Liver (tissue), 9 donors: ENCODE measurements around the gene LYVE1. TPM values are rescaled to one million over a fixed set of nuclear protein-coding genes. Genes with fewer than 3 reads are reported as not detected.
A peak's percentile ranks its signal among the peaks of the same experiment; 100 is the strongest.

Experiments used
- DNase-seq: peaks from one replicate; pipeline ENCODE4 v3.0.0-alpha.2; 2017; ENCODE audit warnings: low spot score
- H3K27ac ChIP-seq, 2 donors: one replicate each; pipeline ENCODE4 v1.7.0; 2013; ENCODE audit warnings: inconsistent platforms in 2 of 2, low read length in 2 of 2, control low read depth in 1 of 2, low read depth in 1 of 2, mild to moderate bottlenecking in 1 of 2
- H3K27me3 ChIP-seq, 4 donors: one replicate each; pipeline versions ENCODE4 v1.6.1 to v1.7.0; 2013; ENCODE audit warnings: low read length in 3 of 4, inconsistent platforms in 1 of 4, mild to moderate bottlenecking in 1 of 4, moderate library complexity in 1 of 4; ENCODE audit not compliant: control insufficient read depth in 4 of 4, insufficient read depth in 4 of 4
- H3K36me3 ChIP-seq, 4 donors: one replicate each; pipeline versions ENCODE4 v1.6.1 to v1.7.0; 2013; ENCODE audit warnings: low read length in 3 of 4, mild to moderate bottlenecking in 3 of 4, low read depth in 1 of 4, moderate library complexity in 1 of 4; ENCODE audit not compliant: control insufficient read depth in 4 of 4, insufficient read depth in 3 of 4
- H3K4me1 ChIP-seq, 4 donors: one replicate each; pipeline versions ENCODE4 v1.6.1 to v1.7.0; 2013; ENCODE audit warnings: low read length in 3 of 4, mild to moderate bottlenecking in 3 of 4, moderate library complexity in 1 of 4; ENCODE audit not compliant: control insufficient read depth in 4 of 4, insufficient read depth in 4 of 4
- H3K4me3 ChIP-seq, 3 donors: one replicate each; pipeline versions ENCODE4 v1.6.1 to v1.7.0; 2013; ENCODE audit warnings: low read length in 3 of 3, control low read depth in 1 of 3, low read depth in 1 of 3, mild to moderate bottlenecking in 1 of 3
- H3K9ac ChIP-seq, 2 donors: one replicate each; pipeline ENCODE4 v1.7.0; 2013; ENCODE audit warnings: low read length in 2 of 2, mild to moderate bottlenecking in 2 of 2, moderate library complexity in 2 of 2, control low read depth in 1 of 2, low read depth in 1 of 2
- H3K9me3 ChIP-seq, 4 donors: one replicate each; pipeline versions ENCODE4 v1.6.1 to v1.7.0; 2013; ENCODE audit warnings: low read length in 3 of 4; ENCODE audit not compliant: control insufficient read depth in 4 of 4
- ATF3 ChIP-seq: IDR thresholded peaks from 2 replicates; pipeline ENCODE4 v1.6.1; 2016; ENCODE audit warnings: antibody characterized with exemption
- CTCF ChIP-seq: fragments of 150-350 bp; IDR thresholded peaks from 2 replicates; pipeline ENCODE4 v1.5.1; 2017; ENCODE audit warnings: improper control_type of control experiment, low read depth, low read length; ENCODE audit not compliant: missing input control
- FOXA1 ChIP-seq: IDR thresholded peaks from 2 replicates; pipeline ENCODE4 v1.6.1; 2016; ENCODE audit warnings: antibody characterized with exemption
- FOXA2 ChIP-seq: IDR thresholded peaks from 2 replicates; pipeline ENCODE4 v1.6.1; 2016; ENCODE audit warnings: antibody characterized with exemption
- GABPA ChIP-seq, 2 donors: IDR thresholded peaks in 1 of 2; conservative IDR thresholded peaks in 1 of 2; 2 replicates each; pipeline ENCODE4 v1.6.1; 2016; ENCODE audit warnings: antibody characterized with exemption in 2 of 2, mild to moderate bottlenecking in 1 of 2, moderate library complexity in 1 of 2
- HNF4A ChIP-seq, 2 donors: conservative IDR thresholded peaks; 2 replicates each; pipeline ENCODE4 v1.6.1; 2016; ENCODE audit warnings: antibody characterized with exemption in 2 of 2, mild to moderate bottlenecking in 2 of 2
- HNF4G ChIP-seq: IDR thresholded peaks from 2 replicates; pipeline ENCODE4 v1.6.1; 2016; ENCODE audit warnings: antibody characterized with exemption
- JUND ChIP-seq, 2 donors: IDR thresholded peaks; 2 replicates each; pipeline ENCODE4 v1.6.1; 2016; ENCODE audit warnings: antibody characterized with exemption in 2 of 2
- MAX ChIP-seq: IDR thresholded peaks from 2 replicates; pipeline ENCODE4 v1.6.1; 2016; ENCODE audit warnings: antibody characterized with exemption
- NR2F2 ChIP-seq: IDR thresholded peaks from 2 replicates; pipeline ENCODE4 v1.6.1; 2016; ENCODE audit warnings: antibody characterized with exemption
- RAD21 ChIP-seq, 2 donors: IDR thresholded peaks; 2 replicates each; pipeline ENCODE4 v1.6.1; 2016; ENCODE audit warnings: antibody characterized with exemption in 2 of 2, mild to moderate bottlenecking in 2 of 2
- REST ChIP-seq: IDR thresholded peaks from 2 replicates; pipeline ENCODE4 v1.6.1; 2016; ENCODE audit warnings: antibody characterized with exemption, mild to moderate bottlenecking
- RXRA ChIP-seq, 2 donors: IDR thresholded peaks; 2 replicates each; pipeline ENCODE4 v1.6.1; 2017 to 2018; ENCODE audit warnings: antibody characterized with exemption in 2 of 2, mild to moderate bottlenecking in 1 of 2
- SP1 ChIP-seq: IDR thresholded peaks from 2 replicates; pipeline ENCODE4 v1.6.1; 2018; ENCODE audit warnings: antibody characterized with exemption, mild to moderate bottlenecking
- TAF1 ChIP-seq: conservative IDR thresholded peaks from 2 replicates; pipeline ENCODE4 v1.6.1; 2016; ENCODE audit warnings: antibody characterized with exemption, mild to moderate bottlenecking
- YY1 ChIP-seq: IDR thresholded peaks from 2 replicates; pipeline ENCODE4 v1.6.1; 2016; ENCODE audit warnings: antibody characterized with exemption, mild to moderate bottlenecking
- WGBS: extraction: QIAGEN DNeasy Blood & Tissue Kit; methylation state at CpG from one replicate; pipeline ENCODE4 v1.1.7; 2013; 5-methylcytosine and 5-hydroxymethylcytosine counted together
- polyA plus RNA-seq, 2 donors: library from polyadenylated mRNA; stranded (reverse) in 1 of 2; unstranded in 1 of 2; fragments of 200-250 nt in 1 of 2; fragments of >200 nt in 1 of 2; fragmentation: Nextera tagmentation in 1 of 2; extraction: Ambion mirVana in 1 of 2; gene quantifications; one replicate each; pipeline versions ENCODE4 v1.2.1 to v1.2.3, GENCODE V29; 2013 to 2015
- total RNA-seq, 2 donors: library from RNA; depleted of rRNA; stranded (reverse); fragments of >200 nt; gene quantifications; one replicate each; pipeline ENCODE4 v1.2.3, GENCODE V29; 2014
- donor health status: healthy.
- donor health status: healthy.
- donor health status: healthy.
- donor health status: healthy.
- donor health status: healthy.

LYVE1 gene
- total and polyA plus RNA-seq, 4 donors: 11.3 to 46.7 (median 28.3) TPM

- no peak overlapping the region for H3K9ac ChIP-seq
These were observed 33.4 kb upstream of the LYVE1 start for GRCh38 chr11:10601837-10602236.

GRCh38 chr11:10600570-10601248, 32.2 kb upstream of the LYVE1 start:
- H3K27ac ChIP-seq: peak overlapping the region in 1 of 2 donors; percentile 32
- H3K4me1 ChIP-seq: no peaks in the 10 kb centered on the region
- WGBS: 93% methylated on average over 11 of the region's 11 CpGs
- H3K27me3 ChIP-seq: no peaks in the 10 kb centered on the region
- H3K9ac ChIP-seq: no peak overlapping the region
- DNase-seq: no peak
- TF ChIP-seq CTCF: no peak
- no peak for TF ChIP-seq RAD21 (IDR thresholded peaks at IDR 0.05)
- TF ChIP-seq REST: no peak
- no peak for TF ChIP-seq ATF3
- no peak for TF ChIP-seq HNF4G
- no peak for TF ChIP-seq FOXA2
- TF ChIP-seq MAX: no peak
- no peak for TF ChIP-seq TAF1
- no peak for TF ChIP-seq SP1
- no peak for TF ChIP-seq RXRA (IDR thresholded peaks at IDR 0.05)
- TF ChIP-seq NR2F2: no peak
- no peak for TF ChIP-seq JUND (IDR thresholded peaks at IDR 0.05)
- TF ChIP-seq HNF4A (conservative IDR thresholded peaks at IDR 0.05): no peak
- TF ChIP-seq GABPA (IDR thresholded peaks at IDR 0.05 in 1 of 2, conservative IDR thresholded peaks at IDR 0.05 in 1 of 2): no peak
- TF ChIP-seq YY1: no peak
- no peaks in the 10 kb centered on the region for H3K36me3 ChIP-seq
- H3K9me3 ChIP-seq: no peaks in the 10 kb centered on the region
- no peak overlapping the region for H3K4me3 ChIP-seq

More at GRCh38 chr11:10601837-10602236, 33.4 kb upstream of the LYVE1 start:
- 82% methylated on average over 6 of the region's 6 CpGs for WGBS
- Histone ChIP-seq H3K27ac (no peak overlapping the region), H3K4me1 (peaks cover 0 to 4% (median 0%) of the 10 kb centered on the region in 4 donors), H3K27me3 (no peaks in the 10 kb centered on the region), H3K9me3 (no peaks in the 10 kb centered on the region), H3K4me3 (no peak overlapping the region), H3K36me3 (no peaks in the 10 kb centered on the region)
- TF ChIP-seq FOXA1 (no peak), ATF3 (no peak)
- DNase-seq: no peak
